Limb (tissue), 2 donors: ENCODE data around the gene PLA2G4F.

Source experiments
- DNase-seq, 2 donors: peaks; one replicate each; pipeline ENCODE4 v3.0.0-alpha.2; 2016; ENCODE audit errors: extremely low spot score in 2 of 2

Gene PLA2G4F

DNA sequence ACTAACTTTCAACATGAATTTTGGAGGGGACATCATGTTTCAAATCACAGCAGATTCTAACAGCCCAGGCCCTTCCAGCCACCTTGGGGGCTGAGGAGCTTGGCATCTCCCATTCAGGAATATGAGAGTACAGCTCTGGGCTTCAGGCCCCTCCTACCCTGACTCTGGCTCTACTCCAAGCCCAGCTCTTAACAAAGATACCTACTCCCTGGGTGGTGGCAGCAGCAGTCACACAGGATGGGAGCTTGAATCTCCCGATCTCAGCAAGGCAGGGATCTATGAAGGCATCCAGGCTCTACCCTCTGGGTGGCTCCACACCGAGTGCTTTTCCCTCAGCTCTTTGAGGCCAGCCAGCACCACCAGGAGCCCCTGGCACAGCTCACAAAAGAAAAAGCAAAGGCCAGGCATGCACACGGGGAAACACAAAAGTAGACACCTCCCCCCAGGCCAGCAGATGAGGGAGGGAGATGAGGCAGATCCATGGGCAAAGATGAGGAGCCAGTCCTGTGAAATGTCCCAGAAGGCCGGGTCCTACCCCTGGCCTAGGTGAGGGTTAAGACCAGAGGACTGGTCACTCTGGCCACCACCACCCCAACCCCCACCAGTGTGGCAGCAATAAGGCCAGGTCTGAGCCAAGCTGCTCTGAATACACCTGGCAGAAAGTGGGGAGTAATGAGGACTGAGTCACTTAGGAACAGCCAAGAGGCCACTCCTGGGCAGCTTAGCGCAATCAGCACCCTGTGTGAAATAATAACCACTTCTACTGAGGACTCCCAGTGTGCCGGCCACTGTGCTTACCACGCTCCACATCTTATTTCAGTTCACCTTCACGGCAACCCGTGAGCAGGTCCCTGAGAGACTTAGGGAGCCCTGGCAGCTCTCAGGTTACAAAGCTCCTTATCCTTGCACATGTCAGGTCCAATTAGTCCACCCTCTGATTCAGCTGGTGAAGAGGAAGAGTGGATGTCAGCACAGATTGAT is 24.3 kb downstream of the PLA2G4F start:
- DNase-seq: peak in 1 of 2 donors; percentile 42

DNA sequence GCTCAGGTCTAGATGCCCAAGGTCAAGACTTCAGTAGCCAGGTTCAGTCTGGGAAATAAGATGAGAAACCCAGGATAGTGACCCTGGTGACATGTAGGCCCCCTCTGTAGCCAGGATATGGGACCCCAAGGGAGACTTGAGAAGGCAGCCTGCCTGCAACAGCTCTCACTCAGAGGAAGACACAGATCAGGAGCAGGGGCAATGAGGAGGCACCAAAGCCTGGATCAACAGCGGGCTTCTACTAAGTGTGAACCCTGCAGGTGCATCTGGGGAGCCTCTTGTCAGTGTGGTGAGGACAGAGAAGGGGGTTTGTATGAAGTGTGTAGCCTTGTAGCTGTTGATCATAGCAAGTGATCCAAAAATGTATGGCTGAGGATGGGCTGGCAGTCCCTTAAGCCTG is 25.4 kb downstream of the PLA2G4F start:
- DNase-seq: no peak

DNA sequence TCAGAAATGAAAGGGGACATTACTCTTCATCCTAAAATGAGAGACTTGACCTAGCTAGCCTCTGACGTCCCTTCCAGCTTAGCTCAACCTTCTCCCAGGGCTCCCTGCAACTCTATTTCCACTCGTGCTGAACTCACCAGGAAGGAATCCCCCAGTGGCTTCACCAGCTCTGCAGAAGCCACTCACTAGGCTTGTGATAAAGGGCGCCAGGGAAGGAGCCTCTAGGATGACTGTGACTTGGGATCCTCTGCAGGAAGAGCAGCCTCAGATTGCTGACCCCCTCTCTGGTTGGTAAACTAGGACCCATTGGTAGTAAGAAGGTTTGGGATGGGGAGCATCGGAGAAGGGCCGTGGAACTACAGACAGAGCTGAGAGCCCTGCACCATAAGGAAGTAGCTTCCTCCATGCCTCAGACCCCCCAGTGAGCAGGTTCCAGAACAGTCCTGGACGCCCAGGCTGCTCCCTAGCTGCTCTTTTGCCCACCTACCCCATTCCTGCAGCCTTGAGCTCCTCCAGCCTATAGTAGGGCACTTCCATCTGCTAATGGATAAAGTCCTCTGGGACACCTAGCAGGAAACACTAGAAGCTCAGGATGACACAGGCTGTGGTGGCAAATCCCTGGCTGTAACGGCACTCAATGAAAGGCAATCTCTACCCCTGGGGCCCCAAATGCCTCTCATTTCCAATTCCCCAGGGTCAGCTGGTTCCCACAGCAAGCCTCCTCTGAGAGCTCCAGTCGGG is 26.0 kb downstream of the PLA2G4F start:
- DNase-seq: no peak

DNA sequence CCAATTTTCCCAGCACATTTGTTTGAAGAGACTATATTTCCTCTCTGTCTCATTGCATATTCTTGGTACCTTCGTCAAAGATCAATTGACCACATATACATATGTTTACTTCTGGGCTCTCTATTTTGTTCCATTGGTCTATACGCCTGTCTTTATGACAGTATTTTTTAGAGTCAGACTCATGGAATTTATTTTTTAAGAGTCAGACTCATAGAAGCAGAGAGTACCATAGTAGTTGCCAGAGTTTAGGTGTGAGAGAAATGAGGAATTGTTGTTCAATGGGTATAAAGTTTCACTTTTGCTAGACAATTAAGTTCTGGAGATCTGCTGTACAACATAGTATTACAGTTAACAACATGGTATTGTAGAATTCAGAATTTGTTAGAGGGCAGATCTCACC is 27.1 kb downstream of the PLA2G4F start:
- DNase-seq: no peak

DNA sequence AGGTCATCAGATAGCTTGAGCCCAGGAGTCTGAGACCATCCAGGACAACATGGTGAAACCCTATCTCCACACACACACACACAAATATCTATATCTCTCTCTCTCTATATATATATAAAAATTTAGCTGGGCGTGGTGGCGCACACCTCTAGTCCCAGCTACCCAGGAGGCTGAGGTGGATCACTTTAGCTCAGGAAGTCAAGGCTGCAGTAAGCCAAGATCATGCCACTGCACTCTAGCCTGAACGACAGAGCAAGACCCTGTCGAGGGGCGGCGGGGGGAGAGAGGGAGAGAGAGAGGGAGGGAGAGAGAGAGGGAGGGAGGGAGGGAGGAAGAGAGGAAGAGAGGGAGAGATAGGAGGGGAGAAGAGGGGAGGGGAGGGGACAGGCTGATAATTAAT is 28.0 kb downstream of the PLA2G4F start:
- DNase-seq: no peak

DNA sequence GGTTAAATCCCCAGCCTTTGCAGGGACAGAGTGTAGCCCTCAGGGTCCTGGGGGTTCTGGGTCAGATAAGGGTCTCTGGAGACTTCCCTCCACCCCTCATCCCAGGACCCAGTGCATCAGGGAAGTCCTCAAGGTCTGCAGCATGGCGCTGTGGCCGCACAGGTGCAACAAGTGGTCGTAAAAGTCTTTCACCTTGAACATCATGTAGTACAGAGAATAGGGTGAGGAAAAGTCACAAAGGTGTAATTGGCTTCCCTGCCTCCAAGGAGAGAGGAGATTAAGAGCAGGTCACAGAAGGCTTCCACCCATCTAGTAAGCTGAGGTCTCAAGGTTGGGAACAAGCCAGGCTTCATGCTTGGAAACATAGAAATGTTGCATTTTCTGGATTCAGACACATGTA is 32.9 kb downstream of the PLA2G4F start:
- no peak for DNase-seq

DNA sequence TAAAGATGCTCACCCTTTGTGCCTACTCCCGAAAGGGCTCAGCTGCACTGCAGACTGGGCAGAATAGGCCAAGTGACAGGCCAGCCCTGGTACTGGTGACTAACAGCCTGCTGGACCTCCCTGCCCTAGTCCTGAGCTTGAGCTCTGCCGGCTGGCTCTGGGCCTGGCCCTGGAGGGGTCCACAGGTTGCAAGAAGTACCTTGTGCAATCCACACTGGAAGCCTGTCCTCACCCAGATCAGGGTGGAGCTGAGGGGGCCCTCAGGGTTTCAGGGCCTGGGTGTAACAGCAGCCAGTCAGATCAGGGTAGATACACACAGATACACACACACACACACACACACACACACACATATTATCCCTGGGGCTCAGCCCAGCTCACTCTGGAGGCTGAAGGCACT is 34.8 kb downstream of the PLA2G4F start:
- no peak for DNase-seq

DNA sequence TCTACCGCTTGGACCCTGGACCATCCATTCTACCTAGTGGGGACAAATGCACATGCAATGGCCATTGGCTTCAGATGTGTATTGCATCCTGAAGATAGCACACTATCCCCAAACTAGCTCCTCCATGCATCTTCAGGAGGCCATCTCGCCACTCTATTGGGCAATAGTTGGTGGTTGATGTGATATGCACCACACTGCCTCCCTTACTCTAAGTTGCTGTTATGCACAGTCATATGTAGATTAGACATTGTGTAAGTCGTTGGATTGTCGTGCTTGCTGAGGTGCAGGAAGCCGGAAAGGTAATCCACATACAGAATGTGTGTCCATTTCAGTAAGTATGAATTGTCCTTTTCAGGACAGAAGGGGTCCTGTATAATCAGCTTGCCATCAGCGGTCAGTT is 35.4 kb downstream of the PLA2G4F start:
- DNase-seq: no peak

DNA sequence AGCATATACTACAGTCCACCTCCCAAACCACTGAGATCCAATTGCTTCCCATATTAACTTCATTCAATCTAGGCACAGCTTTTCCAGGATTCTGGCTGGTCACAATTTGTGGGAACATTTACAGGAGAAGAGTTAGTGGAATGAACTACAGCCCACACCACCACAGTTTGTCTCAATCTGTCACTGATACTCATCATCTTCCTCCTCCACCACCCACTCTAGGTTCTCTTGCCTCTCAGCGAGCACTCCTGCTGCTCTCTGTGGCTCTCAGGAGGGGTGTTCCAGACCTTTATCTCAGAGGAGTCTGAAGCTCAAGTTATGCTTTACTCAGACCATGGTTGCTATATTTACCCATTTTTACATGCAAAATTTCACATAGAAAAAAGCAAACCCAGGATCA is 36.2 kb downstream of the PLA2G4F start:
- DNase-seq: no peak

DNA sequence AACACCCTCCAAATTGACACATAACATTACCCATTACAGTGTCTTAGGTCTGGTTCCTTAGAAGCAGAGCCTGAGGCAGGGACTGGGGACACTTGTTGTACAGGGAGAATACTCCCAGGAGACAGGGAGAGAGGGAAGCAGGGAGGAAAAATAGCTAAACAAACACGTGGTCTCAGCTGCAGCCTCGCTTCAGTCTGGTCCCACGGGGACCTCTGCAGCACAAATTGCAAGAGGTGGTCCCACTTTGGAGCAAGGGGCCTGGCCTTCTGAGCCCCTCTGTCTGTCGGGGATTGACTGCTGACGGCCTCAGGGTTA is 37.0 kb downstream of the PLA2G4F start:
- no peak for DNase-seq

DNA sequence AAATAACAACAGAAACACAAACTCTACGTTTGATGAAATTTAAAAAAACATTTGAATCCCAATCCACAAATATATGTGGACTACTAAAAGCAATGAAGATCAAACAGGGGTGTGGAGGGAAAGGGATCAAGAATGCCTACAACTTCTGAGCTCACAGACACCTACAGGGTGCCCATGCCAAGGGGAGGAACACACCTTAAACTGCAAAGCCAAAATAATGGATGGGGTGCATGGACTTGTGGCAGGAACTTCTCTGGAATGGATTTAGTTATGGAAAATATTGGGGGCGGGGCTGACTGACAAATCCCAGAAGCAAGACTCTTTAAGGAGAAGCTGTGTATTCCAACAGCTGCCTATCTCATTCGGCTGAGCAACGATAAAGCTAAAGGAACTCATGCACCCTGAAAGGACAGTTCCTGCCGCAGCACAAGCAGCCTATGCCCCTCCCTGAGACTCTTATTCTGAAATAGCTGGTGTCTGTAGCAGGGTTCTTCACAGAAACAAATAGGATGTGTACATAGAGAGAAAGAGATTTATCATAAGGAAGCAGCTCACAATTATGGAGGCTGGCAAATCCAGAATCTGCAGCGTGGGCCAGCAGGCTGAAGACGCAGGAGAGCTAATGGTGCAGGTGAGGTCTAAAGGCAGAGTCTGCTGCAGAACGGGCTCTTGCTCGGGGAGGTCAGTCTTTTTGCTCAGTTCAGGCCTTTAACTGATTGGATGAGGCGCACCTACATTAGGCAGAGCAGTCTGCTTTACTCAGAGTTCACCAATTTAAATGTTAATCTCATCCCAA is 37.6 kb downstream of the PLA2G4F start:
- DNase-seq: no peak

DNA sequence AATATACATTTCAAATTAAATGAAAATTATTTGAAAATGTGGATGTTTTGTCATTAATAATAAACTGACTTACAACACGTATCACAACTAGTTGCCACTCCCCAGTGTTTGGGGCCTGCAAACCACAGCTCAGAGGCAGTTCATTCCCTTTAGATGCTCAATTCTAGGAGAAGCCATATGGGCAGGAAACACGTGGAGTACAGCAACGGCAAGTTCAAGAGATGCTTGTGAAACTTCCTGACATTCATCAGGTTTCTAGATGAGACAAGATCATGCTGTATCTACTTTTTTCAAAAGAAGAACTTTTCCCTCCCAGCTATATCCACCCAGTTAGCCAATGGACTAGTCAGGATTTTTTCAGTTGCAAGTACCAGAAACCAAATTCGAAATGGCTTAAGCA is 44.5 kb downstream of the PLA2G4F start:
- DNase-seq: no peak

DNA sequence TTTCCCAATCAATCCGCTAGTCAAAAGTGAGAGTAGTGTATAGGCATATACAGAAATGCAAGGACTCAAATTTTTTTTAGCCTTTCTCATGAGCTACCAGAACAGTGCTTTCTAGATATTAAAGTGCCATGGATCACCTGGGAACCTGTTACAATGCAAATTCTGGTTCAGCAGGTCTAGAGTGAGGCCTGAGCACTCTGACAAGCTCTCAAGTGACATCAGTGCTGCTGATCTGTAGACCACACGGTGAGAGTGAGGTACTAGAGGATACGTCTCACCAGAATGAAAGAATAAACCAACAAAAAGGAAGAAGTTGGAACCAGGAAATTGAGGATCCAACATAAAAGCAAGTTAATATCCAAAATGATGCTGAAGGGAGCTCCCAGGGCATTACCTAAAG is 46.1 kb downstream of the PLA2G4F start:
- DNase-seq: no peak

DNA sequence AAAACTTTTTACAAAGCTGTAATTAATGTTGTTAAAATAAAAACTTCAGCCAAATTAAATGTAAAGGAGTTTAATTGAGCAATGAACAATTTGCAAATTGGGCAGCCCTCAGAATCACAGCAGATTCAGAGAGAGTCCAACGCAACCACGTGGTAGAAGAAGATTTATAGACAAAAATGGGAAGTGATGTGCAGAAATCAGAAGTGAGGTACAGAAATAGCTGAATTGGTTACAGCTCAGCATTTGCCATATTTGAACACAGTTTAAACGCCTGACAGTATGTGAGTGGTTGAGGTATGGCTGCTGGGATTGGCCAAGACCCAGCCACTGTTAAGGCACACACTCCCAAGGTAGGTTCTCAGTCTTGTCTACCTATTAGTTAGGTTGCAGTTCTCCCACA is 47.6 kb downstream of the PLA2G4F start:
- no peak for DNase-seq

DNA sequence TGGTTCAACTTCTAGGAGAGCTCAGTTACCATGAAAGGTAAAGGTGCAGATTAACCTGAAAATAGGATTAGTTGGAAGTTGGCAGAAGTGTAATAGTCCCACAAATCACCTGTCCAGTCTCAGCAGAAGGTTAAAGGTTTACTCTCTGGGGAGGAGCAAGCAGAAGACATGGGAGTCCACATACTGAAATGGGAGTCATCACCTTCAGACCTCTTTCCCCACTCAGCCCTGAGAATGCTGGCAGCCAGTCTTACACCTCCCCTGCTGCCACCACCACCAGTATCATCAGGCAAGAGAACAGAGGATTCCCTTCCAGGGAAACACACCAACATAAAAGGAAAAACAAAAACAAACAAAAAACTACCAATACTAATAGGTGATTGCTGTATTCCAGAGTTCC is 48.2 kb downstream of the PLA2G4F start:
- DNase-seq: no peak

DNA sequence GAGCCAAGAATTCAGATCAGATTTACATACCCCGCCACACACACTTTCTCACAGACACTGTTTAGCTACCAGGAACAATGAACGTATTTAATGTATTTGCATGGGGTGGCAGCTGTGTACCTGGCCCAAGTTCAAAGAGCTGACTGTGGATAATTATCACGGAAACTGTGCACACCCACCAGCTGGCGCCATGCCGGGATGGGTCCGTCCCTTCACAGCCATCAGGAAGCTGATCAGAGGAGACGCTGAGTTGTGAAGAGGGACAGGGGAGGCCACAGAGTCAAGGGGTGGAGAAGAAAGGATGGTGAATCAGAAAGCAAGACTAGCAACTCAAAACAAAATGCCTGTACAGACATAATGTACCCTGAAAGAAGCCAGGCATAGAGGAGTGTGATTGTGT is 49.0 kb downstream of the PLA2G4F start:
- DNase-seq: peak in 1 of 2 donors; percentile 66

DNA sequence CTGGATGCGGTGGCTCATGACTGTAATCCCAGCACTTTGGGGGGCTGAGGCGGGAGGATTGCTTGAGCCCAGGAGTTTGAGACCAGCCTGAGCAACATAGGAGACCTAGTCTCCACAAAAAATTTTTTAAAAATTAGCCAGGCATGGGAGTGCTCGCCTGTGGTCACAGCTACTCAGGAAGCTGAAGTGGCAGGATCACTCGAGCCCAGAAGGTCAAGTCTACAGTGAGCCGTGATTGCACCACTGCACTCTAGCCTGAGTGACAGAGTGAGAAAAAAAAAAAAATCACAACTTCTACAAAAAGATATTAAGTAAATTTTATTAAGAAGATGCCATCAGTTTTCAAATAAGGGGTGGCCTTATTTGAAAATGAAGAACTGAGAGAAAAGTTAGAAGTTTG is 50.1 kb downstream of the PLA2G4F start:
- no peak for DNase-seq

DNA sequence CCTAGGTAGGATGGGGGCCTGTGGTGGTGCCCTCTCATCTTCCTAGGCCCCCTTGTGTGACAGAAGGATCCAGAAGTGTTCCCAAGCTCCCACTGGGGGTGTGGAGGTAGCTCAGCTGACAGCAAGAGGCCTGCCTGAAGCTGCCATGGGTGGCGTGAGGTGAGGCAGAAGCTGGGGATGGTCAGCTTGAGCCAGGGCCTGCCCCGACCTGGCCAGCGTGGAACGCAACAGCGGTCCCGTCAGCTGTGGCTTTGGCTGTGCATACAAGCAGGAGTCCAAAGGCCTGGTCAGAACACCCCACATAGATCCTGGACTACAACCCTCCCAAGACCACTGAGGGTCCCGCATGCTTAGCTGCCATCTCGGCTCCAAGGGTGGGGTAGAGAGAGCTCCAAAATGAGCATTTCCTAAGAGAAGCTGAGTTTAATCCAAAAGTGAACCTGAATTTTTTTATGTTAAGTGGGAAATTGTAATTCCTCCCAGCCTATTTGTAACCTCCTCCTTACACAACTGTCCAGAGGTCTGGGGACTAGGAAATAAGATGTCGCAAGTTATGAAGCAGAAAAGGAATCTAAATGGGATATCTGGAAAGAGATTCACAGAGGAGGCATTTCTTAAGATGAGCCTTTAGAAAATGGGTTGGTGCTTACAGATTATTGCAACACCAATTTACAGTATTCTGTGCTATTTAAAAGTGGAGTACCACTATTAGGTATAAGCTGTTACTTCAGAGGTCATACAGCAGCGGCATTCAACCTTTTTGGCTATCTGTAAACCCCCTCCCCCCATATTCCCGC is 52.1 kb downstream of the PLA2G4F start:
- no peak for DNase-seq

DNA sequence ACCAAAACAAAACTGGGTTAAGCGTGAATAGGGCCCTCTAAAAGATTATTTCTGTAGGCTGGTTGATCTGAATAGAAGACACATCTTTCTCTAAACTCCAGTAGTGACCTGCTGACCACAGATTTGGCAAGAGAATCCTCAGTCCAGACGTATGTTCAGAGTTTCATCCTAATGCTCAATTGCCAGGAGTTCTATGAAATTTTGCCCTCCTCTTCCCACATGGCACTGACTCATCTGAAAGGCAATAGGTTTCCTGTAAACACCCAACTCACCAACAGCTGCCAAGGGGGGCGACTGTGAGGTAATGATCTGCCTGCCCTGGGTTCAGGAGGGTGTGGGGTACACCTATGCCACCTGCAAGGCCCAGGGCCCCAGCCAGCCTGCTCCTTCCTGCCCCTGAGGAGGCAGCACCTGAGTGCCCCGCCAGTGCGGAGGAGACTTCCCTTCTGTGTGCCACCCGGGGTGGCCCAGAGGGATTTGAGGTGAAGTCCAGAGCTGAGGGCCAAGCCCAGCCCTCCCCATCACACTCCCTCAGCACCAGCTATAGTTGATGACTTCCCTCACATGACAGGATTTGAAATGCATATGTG is 53.7 kb downstream of the PLA2G4F start:
- no peak for DNase-seq

DNA sequence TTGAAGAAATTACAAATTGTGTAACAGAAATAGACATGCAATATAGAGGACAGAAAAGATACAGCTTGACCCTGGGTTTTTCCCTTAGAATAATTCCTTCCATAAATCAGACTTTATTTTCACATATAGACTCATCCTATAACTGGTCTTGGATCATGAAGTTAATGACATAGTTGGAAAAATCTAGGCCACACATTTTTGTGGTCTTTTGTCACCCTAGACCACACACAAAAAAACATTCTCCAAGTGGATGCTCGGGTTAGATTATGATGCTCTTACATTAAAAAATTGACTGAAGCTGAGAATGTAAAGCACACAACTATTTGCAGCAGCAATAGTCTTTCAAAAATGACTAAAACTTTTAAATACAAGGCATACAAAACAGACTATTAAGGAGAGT is 54.6 kb downstream of the PLA2G4F start:
- DNase-seq: no peak
